SK-N-DZ (cell line): ENCODE measurements around the gene CD22.

Experiments used
- DNase-seq: peaks from one replicate; pipeline ENCODE4 v3.0.0-alpha.2; 2015; ENCODE audit warnings: low spot score

The CD22 gene

GRCh38 chr19:35341006-35341405 lies 12.0 kb downstream of the CD22 start:
- DNase-seq = no peak

GRCh38 chr19:35341565-35342225 lies 12.7 kb downstream of the CD22 start:
- DNase-seq = no peak

- DNase-seq = peak; percentile 12
Measured at GRCh38 chr19:35342430-35342829, 13.4 kb downstream of the CD22 start.

GRCh38 chr19:35344511-35345031 lies 15.6 kb downstream of the CD22 start:
- no peak for DNase-seq

- DNase-seq = no peak
Measured at GRCh38 chr19:35345671-35346111, 16.7 kb downstream of the CD22 start.

- DNase-seq = no peak
Measured at GRCh38 chr19:35346193-35347052, 17.4 kb downstream of the CD22 start.

GRCh38 chr19:35347171-35347929 lies 18.4 kb downstream of the CD22 start, which contains the start of gene FFAR1:
FFAR1 (plus strand) TSS chr19:35347902; CDS start chr19:35351552, 3,650 bp downstream.
- DNase-seq = no peak

- DNase-seq = no peak
Measured at GRCh38 chr19:35347930-35348298, 18.9 kb downstream of the CD22 start.

GRCh38 chr19:35348911-35349611 lies 20.1 kb downstream of the CD22 start:
- no peak for DNase-seq

GRCh38 chr19:35349614-35350521 lies 20.9 kb downstream of the CD22 start:
- DNase-seq = no peak

GRCh38 chr19:35350591-35350990 lies 21.6 kb downstream of the CD22 start:
- no peak for DNase-seq

- DNase-seq = no peak
Measured at GRCh38 chr19:35351411-35352176, 22.6 kb downstream of the CD22 start.

- DNase-seq = no peak
Measured at GRCh38 chr19:35352177-35352447, 23.1 kb downstream of the CD22 start.

GRCh38 chr19:35352448-35353304 lies 23.7 kb downstream of the CD22 start:
- DNase-seq = peak; percentile 56

- DNase-seq = no peak
Measured at GRCh38 chr19:35353635-35354034, 24.6 kb downstream of the CD22 start.

GRCh38 chr19:35354898-35355297 lies 25.9 kb downstream of the CD22 start:
- DNase-seq = no peak

GRCh38 chr19:35355791-35356460 lies 26.9 kb downstream of the CD22 start:
- no peak for DNase-seq
